ENCODE data around the gene TLE2. TPM values are rescaled to one million over a fixed set of nuclear protein-coding genes. Genes with fewer than 3 reads are reported as not detected.
A peak's percentile ranks its signal among the peaks of the same experiment; 100 is the strongest.

Gene TLE2
- total RNA-seq, 6 experiments from 2014 or later: 0.15 to 0.67 (median 0.46) TPM; not detected in 2

DNA sequence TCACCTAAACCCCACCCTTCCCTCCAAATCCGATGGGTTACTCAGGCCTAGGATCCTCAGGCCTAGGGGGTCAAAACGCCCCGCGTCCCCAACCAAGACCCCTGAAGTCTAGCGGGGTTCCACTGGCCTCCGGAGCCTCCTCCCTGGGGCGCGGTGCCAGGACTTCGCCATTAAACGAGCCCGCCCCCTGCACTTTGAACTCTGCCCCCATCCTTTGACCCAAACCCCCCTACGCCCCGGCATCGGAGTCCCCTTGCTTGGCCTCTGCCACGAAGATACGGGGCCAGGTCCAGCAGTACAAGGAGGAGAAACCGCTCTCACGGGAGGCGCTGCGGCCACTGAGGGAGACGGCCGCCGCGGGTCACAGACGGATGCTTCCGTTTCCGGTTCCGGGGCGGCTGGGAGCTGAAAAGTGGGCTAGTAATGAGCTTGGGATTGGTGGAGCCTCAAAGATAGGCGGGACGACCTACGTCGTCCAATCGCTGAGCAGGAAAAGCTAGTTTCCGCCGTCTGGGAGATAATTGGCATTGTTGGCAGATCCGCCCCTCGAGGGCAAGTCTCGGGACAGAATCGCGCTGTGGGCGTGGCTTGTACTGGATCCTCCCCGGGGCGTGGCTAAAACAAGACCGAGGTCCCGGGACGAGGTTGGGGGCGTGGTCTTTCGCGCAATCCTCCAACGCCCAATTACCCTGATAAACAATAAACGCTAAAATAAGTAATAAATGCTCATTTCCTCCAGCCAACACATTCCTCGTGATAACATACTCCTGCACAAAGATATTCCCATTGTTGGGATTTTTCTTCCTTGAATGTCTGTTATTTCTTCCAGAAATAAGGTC is 78.6 kb downstream of the TLE2 start:
- H3K4me3 Mint-ChIP-seq: peak overlapping the region; percentile 96
- H3K36me3 Mint-ChIP-seq (ENCODE audit: low read depth): peaks cover 18% of the 10 kb centered on the region
- H3K4me1 Mint-ChIP-seq (ENCODE audit: low read depth): peaks cover 23% of the 10 kb centered on the region
- no peak for TF ChIP-seq CTCF (IDR thresholded peaks at IDR 0.05)
- peak; percentile 99 for DNase-seq
- peak overlapping the region; percentile 97 for H3K27ac Mint-ChIP-seq
- H3K27me3 Mint-ChIP-seq (ENCODE audit: insufficient read depth): peaks cover 2% of the 10 kb centered on the region
- H3K9me3 Mint-ChIP-seq: no peaks in the 10 kb centered on the region

- H3K9me3 Mint-ChIP-seq: no peaks in the 10 kb centered on the region
- peaks cover 23% of the 10 kb centered on the region for H3K4me1 Mint-ChIP-seq (ENCODE audit: low read depth)
- peaks cover 4% of the 10 kb centered on the region for H3K27me3 Mint-ChIP-seq (ENCODE audit: insufficient read depth)
- DNase-seq: no peak
- H3K36me3 Mint-ChIP-seq (ENCODE audit: low read depth): peaks cover 18% of the 10 kb centered on the region
- peak overlapping the region; percentile 96 for H3K4me3 Mint-ChIP-seq
- TF ChIP-seq CTCF (IDR thresholded peaks at IDR 0.05): no peak
- H3K27ac Mint-ChIP-seq: peak overlapping the region; percentile 97
Measured at GRCh38 chr19:2949939-2950285, 79.2 kb downstream of the TLE2 start.

Other genes starting within 250 kb of the TLE2 start
- 10 to 100 TPM; 60.7 to 68.1 (median 62.8) TPM for gene SGTA, start 246.0 kb downstream of the TLE2 start, total RNA-seq (2021; fragmentation: NEBNext Ultra II Directional; extraction: Animal tissue kit (Norgen Biotek cat#: 25700))
- 100 to 1,000 TPM in 1 of 6 experiments, 10 to 100 TPM in 5; 83.7 to 114 (median 94.3) TPM for gene THOP1, start 243.8 kb downstream of the TLE2 start, total RNA-seq (2021; fragmentation: NEBNext Ultra II Directional; extraction: Animal tissue kit (Norgen Biotek cat#: 25700))
- gene ZNF554, start 209.4 kb downstream of the TLE2 start, total RNA-seq (2021; fragmentation: NEBNext Ultra II Directional; extraction: Animal tissue kit (Norgen Biotek cat#: 25700)): 1 to 10 TPM; 1.6 to 2.4 (median 2.2) TPM
- gene ZNF555, start 187.8 kb downstream of the TLE2 start, total RNA-seq (2021; fragmentation: NEBNext Ultra II Directional; extraction: Animal tissue kit (Norgen Biotek cat#: 25700)): 1 to 10 TPM; 3.7 to 5.6 (median 3.8) TPM
- gene ZNF556, start 161.9 kb downstream of the TLE2 start, total RNA-seq (2021; fragmentation: NEBNext Ultra II Directional; extraction: Animal tissue kit (Norgen Biotek cat#: 25700)): not detected
- 1 to 10 TPM; 1.7 to 2.4 (median 1.8) TPM for gene ZNF57, start 128.4 kb downstream of the TLE2 start, total RNA-seq (2021; fragmentation: NEBNext Ultra II Directional; extraction: Animal tissue kit (Norgen Biotek cat#: 25700))
- 1 to 10 TPM; 1.7 to 2.6 (median 2.2) TPM for gene ZNF77, start 84.3 kb downstream of the TLE2 start, total RNA-seq (2021; fragmentation: NEBNext Ultra II Directional; extraction: Animal tissue kit (Norgen Biotek cat#: 25700))
- 1 to 10 TPM in 5 of 6 experiments, under 1 TPM in 1; 0.82 to 3.0 (median 1.2) TPM for gene TLE6, start 51.7 kb downstream of the TLE2 start, total RNA-seq (2021; fragmentation: NEBNext Ultra II Directional; extraction: Animal tissue kit (Norgen Biotek cat#: 25700))
- gene TLE5, start 33.2 kb upstream of the TLE2 start, total RNA-seq (2021; fragmentation: NEBNext Ultra II Directional; extraction: Animal tissue kit (Norgen Biotek cat#: 25700)): 100 to 1,000 TPM; 332 to 383 (median 356) TPM
- 10 to 100 TPM; 72.0 to 86.0 (median 77.6) TPM for gene GNA11, start 65.1 kb upstream of the TLE2 start, total RNA-seq (2021; fragmentation: NEBNext Ultra II Directional; extraction: Animal tissue kit (Norgen Biotek cat#: 25700))
- gene GNA15, start 106.8 kb upstream of the TLE2 start, total RNA-seq (2021; fragmentation: NEBNext Ultra II Directional; extraction: Animal tissue kit (Norgen Biotek cat#: 25700)): not detected
- gene S1PR4, start 149.5 kb upstream of the TLE2 start, total RNA-seq (2021; fragmentation: NEBNext Ultra II Directional; extraction: Animal tissue kit (Norgen Biotek cat#: 25700)): not detected
- gene NCLN, start 156.7 kb upstream of the TLE2 start, total RNA-seq (2021; fragmentation: NEBNext Ultra II Directional; extraction: Animal tissue kit (Norgen Biotek cat#: 25700)): 100 to 1,000 TPM in 4 of 6 experiments, 10 to 100 TPM in 2; 98.1 to 130 (median 106) TPM
- under 1 TPM in 3 of 6 experiments, not detected in 3; 0.20 to 0.46 (median 0.30) TPM for gene CELF5, start 195.4 kb upstream of the TLE2 start, total RNA-seq (2021; fragmentation: NEBNext Ultra II Directional; extraction: Animal tissue kit (Norgen Biotek cat#: 25700))